ENCODE measurements around the gene SYDE2. TPM values are rescaled to one million over a fixed set of nuclear protein-coding genes. Genes with fewer than 3 reads are reported as not detected.

Gene SYDE2
- total RNA-seq, 1 experiment from 2014 or later, result 10.9 TPM

DNA sequence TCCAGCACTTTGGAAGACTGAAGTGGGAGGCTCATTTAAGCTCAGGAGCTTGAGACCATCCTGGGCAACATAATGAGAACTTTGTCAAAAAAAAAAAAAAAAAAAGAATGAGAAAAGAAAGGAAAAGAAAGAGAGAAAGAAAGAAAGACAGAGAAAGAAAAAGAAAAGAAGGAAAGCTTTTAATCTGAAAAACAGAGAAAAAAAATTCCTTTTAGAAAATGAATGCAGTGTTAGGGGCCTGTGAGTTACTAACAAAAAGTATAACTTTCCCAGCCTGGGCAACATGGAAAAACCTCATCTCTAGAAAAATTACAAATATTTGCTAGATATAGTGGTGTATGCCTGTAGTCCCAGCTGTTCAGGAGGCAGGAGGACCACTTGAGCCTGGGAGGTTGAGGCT, 15.9 kb upstream of the SYDE2 start:
- Histone ChIP-seq H3K27me3 (replicated peaks; ENCODE audit: insufficient read depth, low read depth, low read length, poor library complexity) (no peaks in the 10 kb centered on the region), H3K4me3 (ENCODE audit: low read depth, low read length, poor library complexity, severe bottlenecking) (no peak overlapping the region), H3K36me3 (ENCODE audit: insufficient read depth, low read length, poor library complexity, severe bottlenecking) (no peaks in the 10 kb centered on the region), H3K27ac (ENCODE audit: low read depth, low read length, poor library complexity, severe bottlenecking) (no peak overlapping the region), H3K4me1 (ENCODE audit: insufficient read depth, low read length, poor library complexity, severe bottlenecking) (no peaks in the 10 kb centered on the region), H3K9me3 (ENCODE audit: low read depth, low read length, poor library complexity, severe bottlenecking) (no peaks in the 10 kb centered on the region)
- CTCF ChIA-PET, result no interaction called here
- POLR2A ChIA-PET (ENCODE audit: low non-redundant PET), result interaction anchor here (0.6 kb wide), 1 partner anchor 392 kb away, joined by 21 read pairs; no protein-coding TSS in a partner anchor
- no peak for DNase-seq (ENCODE audit: low spot score)
- TF ChIP-seq CTCF (conservative IDR thresholded peaks at IDR 0.05; ENCODE audit: low read depth, low read length), result no peak
- TF ChIP-seq EZH2 (IDR thresholded peaks at IDR 0.05; ENCODE audit: borderline replicate concordance, low read depth, low read length, poor library complexity, severe bottlenecking), result no peak
- BruUV-seq (replicated peaks), result no TSS peak
- intact Hi-C loops (cut with micrococcal nuclease; ENCODE audit: unreplicated experiment), result no loop called here

DNA sequence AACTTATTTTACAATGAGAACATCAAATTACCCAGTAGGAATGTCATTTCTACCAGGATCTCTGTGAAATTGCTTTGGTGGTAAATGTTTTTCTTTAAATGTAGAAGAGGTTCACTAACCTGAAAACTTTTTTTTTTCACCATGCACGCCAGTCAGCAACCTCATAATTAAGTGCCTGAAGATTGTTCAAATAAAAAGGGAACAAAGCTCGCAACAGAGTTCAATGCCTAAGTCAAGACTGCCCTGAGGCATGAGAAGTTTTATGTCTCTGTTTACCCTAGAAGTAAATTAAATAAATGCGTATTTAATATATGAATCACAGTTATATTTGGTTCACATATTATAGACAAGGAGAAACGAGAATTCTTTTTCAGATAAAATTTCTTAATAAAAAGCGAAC, 13.8 kb upstream of the SYDE2 start:
- Histone ChIP-seq H3K4me1 (ENCODE audit: insufficient read depth, low read length, poor library complexity, severe bottlenecking) (no peaks in the 10 kb centered on the region), H3K36me3 (ENCODE audit: insufficient read depth, low read length, poor library complexity, severe bottlenecking) (no peaks in the 10 kb centered on the region), H3K9me3 (ENCODE audit: low read depth, low read length, poor library complexity, severe bottlenecking) (no peaks in the 10 kb centered on the region), H3K27ac (ENCODE audit: low read depth, low read length, poor library complexity, severe bottlenecking) (no peak overlapping the region), H3K4me3 (ENCODE audit: low read depth, low read length, poor library complexity, severe bottlenecking) (no peak overlapping the region), H3K27me3 (replicated peaks; ENCODE audit: insufficient read depth, low read depth, low read length, poor library complexity) (no peaks in the 10 kb centered on the region)
- TF ChIP-seq EZH2 (IDR thresholded peaks at IDR 0.05; ENCODE audit: borderline replicate concordance, low read depth, low read length, poor library complexity, severe bottlenecking) (no peak), CTCF (conservative IDR thresholded peaks at IDR 0.05; ENCODE audit: low read depth, low read length) (no peak)
- DNase-seq (ENCODE audit: low spot score), result no peak
- no TSS peak for BruUV-seq (replicated peaks)
- ChIA-PET CTCF (no interaction called here), POLR2A (ENCODE audit: low non-redundant PET) (no interaction called here)
- intact Hi-C loops (cut with micrococcal nuclease; ENCODE audit: unreplicated experiment), result no loop called here

- no peak overlapping the region for H3K4me3 ChIP-seq (ENCODE audit: low read depth, low read length, poor library complexity, severe bottlenecking)
- BruUV-seq (replicated peaks), result no TSS peak
- H3K9me3 ChIP-seq (ENCODE audit: low read depth, low read length, poor library complexity, severe bottlenecking), result no peaks in the 10 kb centered on the region
- no peaks in the 10 kb centered on the region for H3K27me3 ChIP-seq (replicated peaks; ENCODE audit: insufficient read depth, low read depth, low read length, poor library complexity)
- ChIA-PET CTCF (no interaction called here), POLR2A (ENCODE audit: low non-redundant PET) (no interaction called here)
- no peak for TF ChIP-seq EZH2 (IDR thresholded peaks at IDR 0.05; ENCODE audit: borderline replicate concordance, low read depth, low read length, poor library complexity, severe bottlenecking)
- TF ChIP-seq CTCF (conservative IDR thresholded peaks at IDR 0.05; ENCODE audit: low read depth, low read length), result no peak
- peaks cover 7% of the 10 kb centered on the region for H3K4me1 ChIP-seq (ENCODE audit: insufficient read depth, low read length, poor library complexity, severe bottlenecking)
- DNase-seq (ENCODE audit: low spot score), result no peak
- H3K27ac ChIP-seq (ENCODE audit: low read depth, low read length, poor library complexity, severe bottlenecking), result no peak overlapping the region
- intact Hi-C loops (cut with micrococcal nuclease; ENCODE audit: unreplicated experiment), result no loop called here
- H3K36me3 ChIP-seq (ENCODE audit: insufficient read depth, low read length, poor library complexity, severe bottlenecking), result no peaks in the 10 kb centered on the region
Observed at GRCh38 chr1:85208488-85208887, 7.7 kb upstream of the SYDE2 start.

All from A673 (cell line).